Activated T-cell treated with anti-CD3 and anti-CD28 coated beads, Interleukin-2, amount 50 U/mL, for 1 hour (primary cell): ENCODE data around the gene ABO.
"Not testable (repeated sequence)": the region's sequence is repeated elsewhere in the genome, so short reads cannot be mapped to it uniquely, and the experiment has no call there.

Source experiments
- DNase-seq: peaks from one replicate; pipeline ENCODE4 v3.0.0-alpha.2; 2020

ABO gene

DNA sequence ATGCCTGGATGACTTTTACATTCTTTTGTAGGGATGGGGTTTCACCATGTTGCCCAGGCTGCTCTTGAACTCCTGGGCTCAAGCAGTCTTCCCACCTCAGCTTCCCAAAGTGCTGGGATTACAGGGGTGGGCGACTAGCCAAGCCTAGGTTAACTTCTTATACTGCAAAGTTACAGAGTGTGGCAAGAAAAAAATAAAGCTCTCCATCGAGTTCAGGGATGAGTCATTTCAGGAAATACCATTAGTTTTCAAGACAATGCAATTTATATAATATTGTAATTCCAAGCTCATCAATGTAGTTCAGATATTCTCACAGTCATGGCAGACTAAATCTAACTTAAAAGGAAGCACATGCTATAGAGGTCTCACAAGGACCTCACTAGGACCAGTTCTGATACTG lies 11.5 kb upstream of the ABO start:
- no peak for DNase-seq

DNA sequence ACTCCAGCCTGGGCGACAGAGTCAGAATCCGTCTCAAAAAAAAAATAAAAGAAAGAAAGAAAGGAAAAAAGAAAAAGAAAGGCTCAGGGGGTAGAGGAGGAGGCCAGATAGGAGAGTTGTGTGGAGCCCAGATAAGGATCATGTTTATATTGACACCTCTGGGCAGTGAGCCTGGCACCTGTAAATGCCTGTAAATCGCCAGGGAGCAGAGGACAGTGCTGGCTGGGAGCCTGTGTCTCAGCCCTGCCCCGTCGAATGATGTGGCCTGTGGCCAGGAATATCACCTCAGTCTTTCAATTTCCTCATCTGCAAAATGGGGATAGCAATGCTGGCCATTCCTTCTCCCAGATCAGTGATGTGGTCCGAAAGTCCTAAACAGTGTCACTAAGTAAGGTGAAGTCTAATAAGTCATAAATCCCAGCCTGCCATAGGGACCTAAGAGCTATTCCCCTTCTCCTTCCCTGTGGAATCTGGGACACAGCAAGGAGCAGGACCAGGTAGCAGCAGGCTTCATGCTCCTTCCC lies 10.3 kb upstream of the ABO start:
- no peak for DNase-seq

DNA sequence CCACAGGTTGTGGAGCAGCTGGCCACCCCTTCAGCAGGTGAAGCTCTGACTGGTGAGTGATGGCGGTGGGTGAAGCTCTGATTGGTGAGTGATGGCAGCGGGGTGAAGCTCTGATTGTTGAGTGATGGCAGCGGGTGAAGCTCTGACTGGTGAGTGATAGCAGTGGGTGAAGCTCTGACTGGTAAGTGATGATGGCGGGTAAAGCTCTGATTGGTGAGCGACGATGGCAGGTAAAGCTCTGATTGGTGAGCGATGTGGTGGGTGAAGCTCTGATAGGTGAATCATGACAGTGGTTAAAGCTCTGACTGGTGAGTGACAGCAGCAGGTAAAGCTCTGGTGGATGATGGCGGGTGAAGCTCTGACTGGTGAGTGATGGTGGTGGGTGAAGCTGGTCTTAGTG lies 9.4 kb upstream of the ABO start:
- DNase-seq = no peak

DNA sequence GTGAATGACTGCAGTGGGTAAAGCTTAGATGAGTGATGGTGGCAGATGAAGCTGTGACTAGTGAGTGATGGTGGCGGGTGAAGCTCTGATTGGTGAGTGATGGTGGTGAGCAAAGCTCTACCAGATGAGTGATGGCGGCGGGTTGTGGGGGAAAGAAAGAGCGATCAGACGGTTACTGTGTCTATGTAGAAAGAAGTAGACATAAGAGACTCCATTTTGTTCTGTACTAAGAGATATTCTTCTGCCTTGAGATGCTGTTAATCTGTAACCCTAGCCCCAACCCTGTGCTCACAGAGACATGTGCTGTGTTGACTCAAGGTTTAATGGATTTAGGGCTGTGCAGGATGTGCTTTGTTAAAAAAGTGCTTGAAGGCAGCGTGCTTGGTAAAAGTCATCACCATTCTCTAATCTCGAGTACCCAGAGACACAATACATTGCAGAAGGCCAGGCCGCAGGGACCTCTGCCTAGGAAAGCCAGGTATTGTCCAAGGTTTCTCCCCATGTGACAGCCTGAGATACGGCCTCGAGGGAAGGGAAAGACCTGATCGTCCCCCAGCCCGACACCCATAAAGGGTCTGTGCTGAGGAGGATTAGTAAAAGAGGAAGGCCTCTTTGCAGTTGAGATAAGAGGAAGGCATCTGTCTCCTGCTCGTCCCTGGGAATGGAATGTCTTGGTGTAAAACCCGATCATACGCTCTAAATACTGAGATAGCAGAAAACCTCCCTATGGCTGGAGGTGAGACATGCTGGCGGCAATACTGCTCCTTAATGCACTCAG lies 8.4 kb upstream of the ABO start:
- DNase-seq = not testable (repeated sequence)

DNA sequence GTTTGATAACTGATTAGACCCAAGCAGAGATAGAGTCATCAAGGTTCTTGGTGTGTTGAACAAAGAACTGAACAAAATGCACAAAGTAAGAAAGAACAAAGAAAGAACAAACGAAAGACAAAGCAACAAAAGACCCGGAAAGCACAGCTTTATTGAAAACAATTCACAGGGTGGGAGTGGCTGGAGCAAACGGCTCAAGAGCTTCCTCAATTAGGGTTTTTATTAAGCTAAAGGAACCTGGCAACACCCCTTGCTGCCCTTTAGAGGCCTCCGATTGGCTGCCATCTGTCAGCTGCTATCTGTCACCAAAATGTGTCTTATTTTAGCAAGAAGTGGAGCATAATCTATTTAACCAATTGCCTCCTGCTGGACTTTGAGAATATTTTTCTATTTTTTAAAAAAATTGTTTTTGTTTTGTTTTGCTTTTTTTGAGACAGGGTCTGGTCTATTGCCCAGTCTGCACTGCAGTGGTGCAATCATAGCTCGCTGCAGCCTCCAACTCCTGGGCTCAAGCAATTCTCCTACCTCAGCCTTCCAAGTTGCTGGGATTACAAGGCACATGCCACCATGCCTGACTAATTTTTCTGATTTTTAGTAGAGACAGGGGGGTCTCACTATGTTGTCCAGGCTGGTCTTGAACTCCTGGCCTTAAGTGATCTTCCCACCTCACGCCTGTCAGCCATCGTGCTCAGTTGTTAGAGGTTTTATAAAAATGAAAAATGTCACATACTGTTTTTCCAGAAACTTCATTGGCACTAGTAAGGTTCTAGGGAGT lies 7.7 kb upstream of the ABO start:
- DNase-seq = no peak

DNA sequence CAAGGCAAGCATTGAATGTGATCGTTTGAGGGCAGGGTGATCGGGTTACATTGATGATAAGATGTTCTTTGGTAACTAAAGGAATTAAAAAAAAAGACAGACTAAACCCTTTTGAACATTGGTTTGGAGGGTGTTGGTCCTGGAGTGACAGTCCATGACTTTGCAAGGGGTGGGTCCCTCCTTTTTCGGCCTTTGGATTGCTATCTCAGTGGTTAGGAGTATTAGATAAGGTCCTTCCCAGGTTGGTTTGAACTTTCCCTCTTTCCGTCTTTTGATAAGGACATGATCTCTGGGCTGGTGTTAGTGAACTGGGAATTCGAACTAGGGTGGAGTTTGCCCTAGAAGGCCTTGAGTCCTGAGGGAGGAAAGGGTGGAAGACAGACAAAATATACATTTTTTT lies 5.4 kb upstream of the ABO start:
- DNase-seq = no peak

DNA sequence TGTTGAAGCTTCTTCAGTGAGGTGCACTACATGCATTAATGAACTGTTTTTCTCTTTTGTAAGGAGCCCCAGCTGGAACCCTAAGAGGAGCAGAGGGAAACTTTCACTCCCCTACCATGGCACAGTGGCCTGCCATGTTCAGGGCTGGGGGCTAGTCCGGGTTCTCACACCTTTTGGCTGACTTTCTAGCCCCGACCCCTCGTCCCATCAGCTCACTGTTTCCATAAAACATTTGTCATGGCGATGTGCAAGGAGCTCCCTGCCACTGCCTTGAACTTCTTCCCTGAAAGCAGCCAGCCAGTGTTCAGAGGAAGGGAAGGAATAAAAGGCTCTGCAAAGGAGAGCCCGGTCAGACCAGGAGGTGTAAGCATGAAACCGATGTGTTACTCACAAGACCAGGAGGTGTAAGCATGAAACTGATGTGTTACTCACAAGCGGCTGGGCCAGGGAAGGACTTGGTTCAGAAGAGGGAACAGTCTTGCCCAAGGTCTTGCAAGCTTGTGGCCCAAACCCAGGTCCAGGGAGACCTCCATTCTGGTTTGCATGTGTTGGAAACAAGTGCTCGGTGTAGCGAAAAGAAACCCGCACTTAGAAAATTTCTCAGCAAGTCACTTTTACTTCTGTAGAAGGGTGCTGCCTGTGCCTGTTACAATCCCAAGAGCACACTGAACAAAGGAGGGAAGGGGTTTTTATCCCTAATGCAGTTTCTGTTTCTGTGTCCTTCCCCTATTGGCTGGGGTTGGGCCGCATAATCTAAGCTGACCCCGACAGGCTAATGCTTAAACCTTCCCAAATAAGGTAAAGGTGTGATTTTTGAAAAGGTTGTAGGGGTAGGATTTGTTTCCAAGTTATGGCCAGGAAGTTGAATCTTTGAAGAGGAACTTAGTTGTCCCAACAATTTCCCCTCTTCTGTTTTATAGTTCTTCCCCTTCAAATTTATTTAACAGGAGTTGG lies 3.4 kb upstream of the ABO start:
- no peak for DNase-seq

DNA sequence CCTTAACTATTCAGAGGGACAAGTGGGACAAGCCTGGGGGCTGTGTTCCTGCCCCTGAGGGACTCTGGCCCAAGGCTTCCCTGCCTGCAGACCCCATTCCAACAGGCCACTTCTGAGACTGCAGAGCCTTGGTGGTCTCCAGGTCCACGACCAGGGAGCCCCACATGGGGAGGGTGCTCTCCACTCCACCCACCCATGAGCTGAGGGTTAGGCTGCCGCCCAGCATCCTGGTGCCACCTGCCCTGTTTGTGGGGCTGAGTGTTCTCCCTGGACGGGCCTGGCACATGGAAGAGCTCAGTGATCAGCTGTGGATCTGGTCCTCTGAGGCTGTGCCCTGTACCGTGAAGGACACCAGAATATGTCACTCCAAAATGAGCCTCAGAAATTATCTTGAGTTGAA lies 2.5 kb upstream of the ABO start:
- no peak for DNase-seq

DNA sequence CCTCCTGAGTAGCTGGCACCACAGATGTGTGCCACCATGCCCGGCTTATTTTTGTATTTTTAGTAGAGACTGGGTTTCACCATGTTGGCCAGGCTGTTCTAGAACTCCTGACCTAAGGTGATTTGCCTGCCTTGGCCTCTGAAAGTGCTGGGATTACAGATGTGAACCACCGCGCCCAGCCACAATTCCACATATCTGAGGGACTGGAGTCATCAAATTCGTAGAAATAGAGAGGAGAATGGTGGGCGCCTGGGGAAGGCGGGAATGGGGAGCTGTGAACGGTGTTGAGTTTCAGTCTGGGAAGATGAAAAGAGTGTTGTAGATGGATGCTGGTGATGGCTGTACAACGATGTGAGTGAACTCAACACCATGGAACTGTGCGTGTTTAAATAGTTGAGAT lies 1.9 kb upstream of the ABO start:
- no peak for DNase-seq

DNA sequence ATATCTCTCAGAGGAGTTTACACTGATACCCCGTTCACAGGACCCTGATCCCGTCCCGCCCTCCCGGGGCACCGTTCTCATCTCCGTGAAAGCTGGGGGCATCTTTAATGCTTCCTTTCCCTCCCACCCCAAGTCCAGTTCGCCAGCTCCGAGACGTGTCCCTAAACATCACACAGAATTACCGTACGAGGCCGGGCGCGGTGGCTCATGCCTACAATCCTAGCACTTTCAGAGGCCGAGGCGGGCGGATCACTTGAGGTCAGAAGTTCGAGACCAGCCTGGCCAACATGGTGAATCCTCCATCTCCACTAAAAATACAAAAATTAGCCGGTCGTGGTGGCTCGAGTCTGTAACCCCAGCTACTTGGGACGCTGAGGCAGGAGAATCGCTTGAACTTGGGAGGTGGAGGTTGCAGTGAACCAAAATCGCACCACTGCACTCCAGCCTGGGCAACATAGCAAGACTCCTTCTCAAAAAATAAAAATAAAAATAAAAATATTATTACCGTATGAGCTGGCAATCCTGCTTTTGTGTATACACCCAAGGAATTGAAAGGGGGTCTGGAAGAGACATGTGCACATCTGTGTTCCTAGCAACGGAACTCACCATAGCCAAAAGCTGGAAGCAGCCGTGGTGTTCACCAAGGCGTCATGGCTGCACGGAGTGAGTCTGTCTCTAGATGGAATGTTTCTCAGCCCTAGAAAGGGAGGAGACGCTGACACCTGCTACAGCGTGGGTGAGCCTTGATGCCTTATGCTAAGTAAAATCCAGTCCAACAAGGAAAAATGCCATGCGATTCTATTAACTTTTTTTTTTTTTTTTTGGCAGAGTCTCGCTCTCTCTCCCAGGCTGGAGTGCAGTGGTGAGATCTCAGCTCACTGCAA lies 1.2 kb upstream of the ABO start:
- no peak for DNase-seq

DNA sequence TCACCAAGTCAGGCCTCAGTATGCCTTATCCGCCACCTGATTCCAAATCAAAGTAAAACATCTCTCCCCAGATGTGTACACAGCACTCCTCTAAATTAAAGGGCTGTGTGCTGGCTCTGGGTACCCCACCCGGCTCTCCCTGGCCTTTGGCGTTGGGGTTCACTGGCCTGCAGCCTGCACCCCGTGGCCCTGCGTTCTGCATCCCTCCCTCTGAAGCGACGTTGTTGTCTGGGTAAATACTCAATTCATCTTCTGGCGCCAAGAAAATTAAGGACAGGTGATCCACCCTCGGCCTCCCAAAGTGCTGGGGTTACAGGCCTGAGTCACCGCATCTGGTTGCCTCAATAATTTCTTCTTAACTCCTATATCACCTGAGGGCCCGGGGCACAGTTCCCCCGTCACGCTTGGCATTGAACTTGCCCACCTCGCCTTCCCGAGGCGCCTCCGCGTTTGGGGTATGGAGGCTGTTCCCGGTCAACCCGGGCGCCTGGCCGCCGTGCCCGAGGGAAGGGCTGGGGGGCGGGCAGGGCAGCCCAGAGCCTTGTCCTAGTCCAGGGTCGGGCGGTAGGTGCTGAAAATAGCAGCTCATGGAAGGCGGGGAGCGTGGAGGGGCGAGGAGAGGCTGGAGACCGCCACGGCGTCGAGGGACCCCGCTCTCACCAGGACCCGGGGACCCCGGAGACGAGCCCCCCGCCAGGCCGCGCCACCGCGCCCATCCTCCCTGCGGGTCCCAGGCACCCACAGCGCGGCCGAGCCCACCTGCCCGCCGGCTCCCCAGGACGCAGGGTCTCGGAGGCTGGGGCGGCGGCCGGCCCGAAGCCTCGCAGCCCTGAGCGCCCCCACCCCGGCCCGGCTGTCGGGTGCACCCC lies 531 bp downstream of the ABO start:
- no peak for DNase-seq

DNA sequence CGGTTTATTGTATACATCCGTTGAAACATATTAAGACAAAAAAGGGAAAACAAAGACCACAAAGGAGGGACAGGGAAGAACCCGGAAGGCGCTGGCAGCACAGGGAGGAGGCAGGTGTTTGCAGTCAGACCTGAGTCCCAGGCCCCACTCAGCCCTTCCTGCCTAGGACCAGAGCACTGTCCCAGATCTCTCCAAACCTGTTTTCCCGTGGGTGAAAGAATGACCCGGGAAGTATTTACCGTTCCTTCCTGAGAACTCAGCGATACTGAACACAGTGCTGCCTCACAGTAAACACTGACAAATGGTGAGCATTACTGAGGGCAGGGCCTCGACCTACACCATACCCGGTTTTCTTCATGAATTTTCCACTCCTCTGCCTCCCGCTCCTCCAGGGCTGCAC lies 1.2 kb downstream of the ABO start:
- DNase-seq = no peak

DNA sequence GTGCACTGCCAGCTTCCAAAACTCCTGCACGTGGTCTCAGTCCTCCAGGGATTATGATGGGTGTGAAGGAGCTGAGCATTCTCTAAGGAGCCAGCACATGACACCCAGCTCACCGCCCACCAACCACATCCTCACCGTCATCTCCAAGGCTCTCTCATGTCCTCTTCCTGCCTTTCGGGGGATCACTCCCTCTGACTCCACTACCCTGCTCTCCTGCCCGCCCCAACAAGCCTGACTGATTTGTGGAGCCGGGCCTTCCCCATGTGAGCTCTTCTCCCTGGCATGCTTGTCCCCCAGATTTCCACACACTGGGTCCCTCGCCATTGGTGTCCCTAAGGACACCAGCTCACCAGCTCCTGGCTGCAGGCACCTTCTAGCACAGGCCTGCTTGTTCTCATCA lies 1.9 kb downstream of the ABO start:
- no peak for DNase-seq

DNA sequence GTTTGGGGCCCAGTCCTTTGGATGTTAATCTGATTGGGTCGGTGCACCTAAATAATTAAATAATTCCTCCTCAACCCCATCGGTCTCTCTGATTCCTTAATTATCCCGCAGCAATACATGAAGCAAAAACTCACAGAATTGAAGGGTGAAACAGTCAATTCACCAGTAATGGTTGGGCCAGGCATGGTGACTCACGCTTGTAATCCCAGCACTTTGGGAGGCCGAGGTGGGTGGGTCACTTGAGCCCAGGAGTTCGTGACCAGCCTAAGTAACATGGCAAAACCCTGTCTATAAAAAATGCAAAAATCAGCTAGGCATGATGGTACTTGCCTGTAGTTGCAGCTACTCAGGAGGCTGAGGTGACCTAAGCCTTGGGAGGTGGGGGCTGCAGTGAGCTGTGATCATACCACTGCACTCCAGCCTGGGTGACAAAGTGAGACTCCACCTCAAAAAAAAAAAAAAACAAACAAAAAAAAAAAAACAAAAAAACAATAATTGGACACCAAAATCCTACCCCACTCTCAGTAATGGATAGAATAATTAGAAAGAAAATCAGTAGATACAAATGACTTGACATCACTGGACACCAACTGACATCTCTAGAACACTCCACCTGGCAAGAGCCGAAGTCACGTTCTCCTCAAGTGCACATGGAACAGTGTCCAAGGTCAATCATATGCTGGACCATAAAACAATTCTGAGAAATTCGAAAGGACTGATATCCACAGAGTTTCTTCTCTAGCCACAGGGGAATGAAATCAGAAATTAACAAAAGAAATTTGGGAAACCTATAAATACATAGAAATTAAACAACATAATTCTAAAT lies 5.3 kb downstream of the ABO start:
- DNase-seq = no peak

DNA sequence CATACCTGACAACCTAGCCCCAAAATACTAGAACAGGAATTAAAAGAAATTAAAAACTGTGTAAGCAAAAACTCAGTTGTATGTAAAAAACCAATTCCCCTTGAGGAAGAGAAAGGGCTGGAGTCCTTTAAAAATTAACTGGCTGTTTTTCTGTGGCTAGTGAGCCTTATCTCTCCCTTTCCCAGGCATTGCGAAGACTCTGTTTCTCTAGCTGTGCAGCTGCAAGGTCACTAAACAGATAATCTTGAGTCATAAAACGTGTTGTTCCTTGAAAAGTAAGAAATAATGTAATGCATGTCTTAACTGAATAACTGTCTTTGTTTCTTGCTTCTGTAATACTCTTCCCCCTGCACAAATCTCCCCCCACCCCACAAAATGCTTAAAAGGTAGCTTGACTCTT lies 5.9 kb downstream of the ABO start:
- not testable (repeated sequence) for DNase-seq

DNA sequence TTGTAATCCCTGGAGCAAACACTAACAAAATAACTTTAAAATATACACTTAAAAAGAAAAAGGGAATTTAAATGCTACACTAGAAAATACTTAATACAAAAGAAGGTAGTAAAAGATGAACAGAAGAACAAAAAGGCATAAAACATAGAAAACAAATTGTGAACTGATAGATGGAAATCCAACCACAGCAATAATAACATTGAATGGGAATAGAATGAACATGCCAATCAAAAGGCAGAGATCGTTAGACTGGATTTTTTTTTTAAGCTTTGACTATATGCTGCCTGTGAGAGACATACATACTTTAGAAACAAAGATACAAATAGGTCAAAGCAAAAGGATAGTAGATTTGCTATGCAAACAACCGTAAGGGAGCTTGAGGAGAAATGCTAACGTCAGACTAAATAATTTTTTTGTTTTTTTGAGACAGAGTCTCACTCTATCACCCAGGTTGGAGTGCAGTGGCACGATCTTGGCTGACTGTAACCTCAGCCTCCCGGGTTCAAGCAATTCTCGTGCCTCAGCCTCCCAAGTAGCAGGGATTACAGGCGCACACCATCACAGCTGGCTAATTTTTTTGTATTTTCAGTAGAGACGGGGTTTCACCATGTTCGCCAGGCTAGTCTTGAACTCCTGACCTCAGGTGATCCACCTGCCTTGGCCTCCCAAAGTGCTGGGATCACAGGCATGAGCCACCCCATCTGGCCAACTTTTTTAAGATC lies 6.5 kb downstream of the ABO start:
- DNase-seq = no peak

DNA sequence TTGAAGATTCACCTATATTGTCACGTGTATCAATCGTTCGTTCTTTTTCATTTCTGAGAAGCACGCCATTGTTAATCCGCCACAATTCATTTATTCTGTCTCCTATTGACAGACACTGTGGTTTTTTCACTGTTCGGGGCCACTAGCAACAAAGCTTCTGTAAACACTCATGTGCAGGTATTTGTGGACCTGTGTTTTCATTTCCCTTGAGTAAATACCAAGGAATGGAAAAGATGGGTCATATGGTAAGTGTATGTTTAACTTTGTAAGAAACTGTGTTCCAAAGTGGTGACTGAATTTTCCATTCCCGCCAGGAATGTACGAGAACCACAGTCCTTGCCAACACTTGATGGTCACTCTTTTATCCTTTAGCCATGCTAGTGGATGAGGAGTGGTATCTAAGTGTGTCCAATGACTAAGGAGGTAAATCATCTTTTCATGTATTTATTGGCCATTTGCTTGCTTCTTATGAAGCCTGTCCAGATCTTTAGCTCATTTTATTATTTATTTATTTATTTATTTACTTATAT lies 10.7 kb downstream of the ABO start:
- DNase-seq = no peak

DNA sequence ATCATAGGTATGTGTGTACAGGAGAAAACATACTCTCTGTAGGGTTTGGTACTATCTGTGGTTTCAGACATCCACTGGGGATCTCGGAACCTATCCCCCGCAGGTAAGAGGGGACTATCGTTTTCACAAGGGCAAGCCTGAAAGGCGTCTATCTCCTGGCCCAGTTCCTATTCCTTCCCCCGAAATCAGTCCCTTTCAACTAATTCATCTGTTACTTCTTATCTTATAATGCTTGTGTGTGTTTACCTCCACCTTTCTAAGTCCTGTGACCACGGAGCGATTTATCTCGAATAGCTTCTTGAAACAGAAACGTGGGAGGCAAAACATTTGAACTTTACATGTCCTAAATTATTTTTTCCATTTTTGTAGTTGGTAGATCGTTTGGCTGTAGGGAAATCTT lies 11.4 kb downstream of the ABO start:
- DNase-seq = no peak

DNA sequence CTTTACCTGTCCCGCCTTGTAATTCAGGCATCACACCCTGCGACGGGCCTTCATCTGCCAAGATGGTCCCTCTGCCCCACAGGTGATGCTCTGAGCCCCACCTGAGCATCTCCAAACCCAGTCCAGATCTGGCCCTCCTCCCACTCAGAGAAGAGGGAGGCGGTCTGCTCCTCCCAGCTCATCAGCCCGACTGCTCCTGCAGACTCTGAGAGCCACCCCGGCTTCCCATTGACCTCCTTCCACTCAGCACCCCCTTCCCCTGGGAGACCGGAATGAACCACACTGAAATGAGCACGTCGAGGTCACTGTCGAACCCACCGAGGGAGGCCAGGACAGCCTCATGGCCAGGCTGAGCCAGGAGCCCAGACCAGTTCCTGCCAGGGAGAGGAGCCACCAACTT lies 12.8 kb downstream of the ABO start:
- no peak for DNase-seq
